GM10266 (cell line): ENCODE results near the gene CAGE1.

Experiments used
- DNase-seq: peaks from one replicate; pipeline ENCODE4 v3.0.0; 2012; ENCODE audit errors: extremely low spot score
- TF ChIP-seq, protein P1 (sequence below): IDR thresholded peaks from 2 replicates; pipeline ENCODE4 v1.5.1; 2012; ENCODE audit warnings: mild to moderate bottlenecking, low read depth; ENCODE audit not compliant: control insufficient read depth, insufficient read depth; ENCODE audit errors: missing control alignments

CAGE1 gene

DNA sequence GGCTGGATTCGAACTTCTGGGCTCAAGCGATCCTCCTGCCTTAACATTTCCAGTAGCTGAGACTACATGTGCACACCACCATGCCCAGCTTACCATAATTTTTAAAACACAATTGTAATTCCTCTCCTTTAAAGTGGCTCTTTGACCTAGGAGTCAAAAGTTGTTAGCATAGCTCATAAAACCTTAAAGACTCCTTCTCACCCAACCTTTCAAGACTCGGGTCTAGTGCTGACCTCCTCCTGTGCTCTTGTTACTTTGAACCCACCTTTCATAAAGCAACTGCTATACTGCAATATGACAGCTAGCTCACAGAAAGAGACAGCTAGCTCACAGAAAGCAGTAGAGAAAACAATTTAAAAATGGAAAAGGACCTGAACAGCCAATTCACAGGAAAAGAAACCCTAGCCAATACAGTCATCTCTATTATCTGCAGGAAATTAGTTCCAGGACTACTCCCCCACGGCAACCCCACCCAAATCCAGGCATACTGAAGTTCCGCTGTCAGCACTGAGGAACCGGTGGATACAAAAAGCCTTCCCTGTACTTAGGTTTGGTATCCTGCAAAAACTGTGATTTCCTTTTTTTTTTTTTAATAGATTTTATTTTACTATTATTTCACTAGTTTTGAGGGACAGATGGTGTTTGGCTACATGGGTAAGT, 96.8 kb downstream of the CAGE1 start:
- TF ChIP-seq, protein P1, sequence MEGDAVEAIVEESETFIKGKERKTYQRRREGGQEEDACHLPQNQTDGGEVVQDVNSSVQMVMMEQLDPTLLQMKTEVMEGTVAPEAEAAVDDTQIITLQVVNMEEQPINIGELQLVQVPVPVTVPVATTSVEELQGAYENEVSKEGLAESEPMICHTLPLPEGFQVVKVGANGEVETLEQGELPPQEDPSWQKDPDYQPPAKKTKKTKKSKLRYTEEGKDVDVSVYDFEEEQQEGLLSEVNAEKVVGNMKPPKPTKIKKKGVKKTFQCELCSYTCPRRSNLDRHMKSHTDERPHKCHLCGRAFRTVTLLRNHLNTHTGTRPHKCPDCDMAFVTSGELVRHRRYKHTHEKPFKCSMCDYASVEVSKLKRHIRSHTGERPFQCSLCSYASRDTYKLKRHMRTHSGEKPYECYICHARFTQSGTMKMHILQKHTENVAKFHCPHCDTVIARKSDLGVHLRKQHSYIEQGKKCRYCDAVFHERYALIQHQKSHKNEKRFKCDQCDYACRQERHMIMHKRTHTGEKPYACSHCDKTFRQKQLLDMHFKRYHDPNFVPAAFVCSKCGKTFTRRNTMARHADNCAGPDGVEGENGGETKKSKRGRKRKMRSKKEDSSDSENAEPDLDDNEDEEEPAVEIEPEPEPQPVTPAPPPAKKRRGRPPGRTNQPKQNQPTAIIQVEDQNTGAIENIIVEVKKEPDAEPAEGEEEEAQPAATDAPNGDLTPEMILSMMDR: no peak
- DNase-seq: no peak

DNA sequence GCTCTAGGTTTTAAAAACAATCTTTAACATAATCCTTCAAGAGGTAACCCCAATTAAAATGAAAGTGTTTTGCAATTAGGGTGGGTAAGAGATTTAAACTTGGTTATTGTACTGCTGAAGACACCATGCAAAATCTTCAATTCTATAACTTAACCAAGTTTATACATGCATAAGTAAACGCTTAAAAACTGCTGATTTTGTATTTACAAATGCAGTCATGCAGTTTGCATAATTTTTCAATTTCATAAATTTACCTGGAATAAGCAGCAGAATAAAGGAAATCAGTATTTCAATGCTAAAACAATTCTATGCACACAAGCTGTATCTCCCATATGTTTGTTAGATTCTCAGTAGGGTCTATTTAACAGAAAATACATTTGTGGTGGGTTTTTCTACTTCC, 99.5 kb downstream of the CAGE1 start:
- TF ChIP-seq, protein P1: no peak
- no peak for DNase-seq

DNA sequence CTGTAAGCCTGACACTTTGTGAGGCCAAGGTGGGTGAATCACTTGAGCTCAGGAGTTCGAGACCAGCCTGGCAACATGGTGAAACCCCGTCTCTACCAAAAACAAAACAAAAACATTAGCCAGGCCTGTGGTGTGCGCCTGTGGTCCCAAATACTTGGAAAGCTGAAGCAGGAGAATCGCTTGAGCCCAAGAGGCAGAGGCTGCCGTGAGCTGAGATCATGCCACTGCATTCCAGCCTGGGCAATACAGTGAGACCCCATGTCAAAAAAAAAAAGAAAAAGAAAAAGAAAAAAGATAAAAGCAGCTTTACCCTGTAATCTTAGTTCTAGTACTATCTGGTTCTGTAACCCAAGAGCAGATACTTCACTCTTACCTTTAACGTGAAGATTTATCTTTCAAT, 104.1 kb downstream of the CAGE1 start:
- DNase-seq: no peak
- TF ChIP-seq, protein P1: no peak

DNA sequence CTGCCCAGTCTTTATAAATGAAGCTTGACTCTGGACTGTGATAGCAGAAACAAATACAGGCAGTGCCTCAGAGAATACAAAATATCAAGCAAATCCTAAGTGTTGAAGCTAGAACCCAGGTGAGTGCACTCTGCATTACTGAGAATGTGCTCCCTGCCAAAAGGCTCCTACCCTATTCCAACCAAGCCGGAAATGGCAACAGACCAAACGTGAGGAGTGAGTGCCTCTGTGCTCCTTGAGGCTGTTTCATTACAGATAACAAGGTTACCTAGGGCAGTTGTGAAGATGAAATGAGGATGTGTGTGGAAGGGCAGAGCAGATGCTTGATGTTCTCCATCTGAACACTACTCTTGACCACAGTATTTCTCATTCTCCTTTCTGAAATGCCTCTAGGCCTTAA, 105.9 kb downstream of the CAGE1 start:
- DNase-seq: no peak
- TF ChIP-seq, protein P1: no peak

DNA sequence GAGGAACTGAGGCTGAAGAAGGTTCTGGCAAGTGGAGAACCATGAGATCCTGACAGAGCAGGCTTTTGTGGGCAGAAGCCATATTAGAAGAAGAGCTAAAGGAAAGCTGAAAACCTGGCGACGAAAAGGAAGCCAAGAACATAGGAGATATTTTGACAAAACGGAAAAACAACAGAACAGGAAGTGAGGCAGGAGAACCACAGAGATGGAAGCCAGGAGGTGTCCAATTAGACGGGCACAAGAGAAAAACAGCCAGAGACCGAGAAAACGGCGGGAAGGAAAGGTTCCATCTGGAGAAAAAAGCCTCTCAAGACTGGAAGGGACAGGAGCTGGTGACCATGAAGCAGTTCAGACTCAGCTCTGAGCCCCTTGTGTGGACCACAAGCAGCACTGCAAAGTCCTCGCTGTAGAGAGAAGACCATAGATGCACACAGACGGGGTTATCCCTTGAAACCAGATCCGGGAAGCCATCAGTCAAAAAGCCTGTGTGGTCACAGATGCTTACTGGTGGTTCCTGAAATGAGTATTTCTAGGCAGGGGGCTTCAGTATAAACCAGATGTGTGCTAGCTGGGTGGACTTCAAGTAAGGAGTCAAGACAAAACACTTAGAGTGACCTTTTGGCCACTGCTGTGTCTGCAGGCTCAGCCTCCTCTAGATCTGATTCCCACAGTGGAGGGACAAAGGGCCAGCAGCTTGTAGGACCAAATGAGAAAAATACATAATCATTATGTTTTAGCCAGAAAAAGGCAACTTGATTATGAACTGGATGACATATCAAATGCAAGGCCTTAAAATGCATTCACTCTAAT, 107.2 kb downstream of the CAGE1 start:
- DNase-seq: no peak
- TF ChIP-seq, protein P1: no peak
